Lung (tissue), 12 donors: ENCODE measurements around the gene PRM3. TPM values are rescaled to one million over a fixed set of nuclear protein-coding genes. Genes with fewer than 3 reads are reported as not detected.

Experiments used
- ATAC-seq: fragments of 200-7000 bp; cut with Tn5 transposase; one replicate; pipeline ENCODE4 v1.9.1; 2020; ENCODE audit warnings: moderate number of reproducible peaks; ENCODE audit not compliant: insufficient read depth, low FRiP score
- DNase-seq, 3 donors: peaks; one replicate each; pipeline ENCODE4 v3.0.0-alpha.2; 2013 to 2017
- H3K27ac ChIP-seq, 2 donors: one replicate each; pipeline ENCODE4 v1.5.1; 2013; ENCODE audit warnings: mild to moderate bottlenecking in 2 of 2, moderate library complexity in 2 of 2, control low read depth in 1 of 2, inconsistent platforms in 1 of 2, low read depth in 1 of 2, low read length in 1 of 2
- H3K27me3 ChIP-seq, 3 donors: one replicate each; pipeline ENCODE4 v1.5.1; 2013; ENCODE audit warnings: low read length in 2 of 3; ENCODE audit not compliant: control insufficient read depth in 3 of 3, insufficient read depth in 3 of 3
- H3K36me3 ChIP-seq, 4 donors: one replicate each; pipeline ENCODE4 v1.5.1; 2013; ENCODE audit warnings: low read length in 4 of 4, mild to moderate bottlenecking in 1 of 4, moderate library complexity in 1 of 4; ENCODE audit not compliant: control insufficient read depth in 4 of 4, insufficient read depth in 4 of 4
- H3K4me1 ChIP-seq, 5 donors: one replicate each; pipeline ENCODE4 v1.5.1; 2013; ENCODE audit warnings: low read length in 5 of 5, mild to moderate bottlenecking in 2 of 5, moderate library complexity in 1 of 5; ENCODE audit not compliant: control insufficient read depth in 5 of 5, insufficient read depth in 5 of 5
- H3K4me3 ChIP-seq: one replicate; pipeline ENCODE4 v1.5.1; 2013; ENCODE audit warnings: mild to moderate bottlenecking, control low read depth, moderate library complexity
- H3K9ac ChIP-seq, 2 donors: one replicate each; pipeline ENCODE4 v1.5.1; 2013; ENCODE audit warnings: low read length in 2 of 2, control low read depth in 1 of 2; ENCODE audit not compliant: insufficient read depth in 1 of 2
- H3K9me3 ChIP-seq, 4 donors: one replicate each; pipeline ENCODE4 v1.5.1; 2013; ENCODE audit warnings: low read length in 3 of 4, mild to moderate bottlenecking in 1 of 4, moderate library complexity in 1 of 4; ENCODE audit not compliant: control insufficient read depth in 4 of 4, insufficient read depth in 3 of 4
- CTCF ChIP-seq: IDR thresholded peaks from 2 replicates; pipeline ENCODE4 v1.5.1; 2012; ENCODE audit warnings: mild to moderate bottlenecking; ENCODE audit errors: control extremely low read depth, extremely low read depth
- WGBS, 2 donors: extraction: QIAGEN DNeasy Blood & Tissue Kit; methylation state at CpG; one replicate each; pipeline ENCODE4 v1.1.7; 2013; 5-methylcytosine and 5-hydroxymethylcytosine counted together
- polyA plus RNA-seq, 2 donors: library from polyadenylated mRNA; stranded (reverse); fragments of 200-250 nt; gene quantifications; one replicate each; pipeline ENCODE4 v1.2.1, GENCODE V29; 2013
- total RNA-seq, 2 donors: library from RNA; depleted of rRNA in 1 of 2; stranded (reverse); fragments of >200 nt in 1 of 2; gene quantifications; one replicate each; pipeline ENCODE4 v1.2.1, GENCODE V29; 2014 to 2021
- donor health status: control.
- donor health status: control.
- donor health status: Bipolar disorder and iron deficiency.
- donor health status: healthy.
- donor health status: DM: yes; HTN: yes; CAD: no.

PRM3 gene
- total and polyA plus RNA-seq, 4 donors, result not detected

- H3K9ac ChIP-seq, result no peak overlapping the region
- WGBS, 2 donors, result 87 to 94% methylated on average over 12 of the region's 12 CpGs
- H3K36me3 ChIP-seq, result no peaks in the 10 kb centered on the region
- peaks cover 0 to 19% (median 0%) of the 10 kb centered on the region in 5 donors for H3K4me1 ChIP-seq
- no peak overlapping the region for H3K27ac ChIP-seq
- no peak for ATAC-seq
- no peaks in the 10 kb centered on the region for H3K9me3 ChIP-seq
- no peak overlapping the region for H3K4me3 ChIP-seq
- DNase-seq, result no peak
- TF ChIP-seq CTCF, result no peak
- no peaks in the 10 kb centered on the region for H3K27me3 ChIP-seq
These were observed 4.3 kb upstream of the PRM3 start for GRCh38 chr16:11277607-11278337.

GRCh38 chr16:11276896-11277593, 3.6 kb upstream of the PRM3 start:
- ATAC-seq, result no peak
- H3K36me3 ChIP-seq, result no peaks in the 10 kb centered on the region
- H3K9me3 ChIP-seq, result no peaks in the 10 kb centered on the region
- H3K4me1 ChIP-seq, result peaks cover 0 to 21% (median 0%) of the 10 kb centered on the region in 5 donors
- H3K27me3 ChIP-seq, result no peaks in the 10 kb centered on the region
- TF ChIP-seq CTCF, result no peak
- H3K9ac ChIP-seq, result no peak overlapping the region
- no peak overlapping the region for H3K4me3 ChIP-seq
- DNase-seq, result no peak
- H3K27ac ChIP-seq, result no peak overlapping the region
- WGBS, 2 donors, result 84% methylated on average over 11 of the region's 11 CpGs

DNA sequence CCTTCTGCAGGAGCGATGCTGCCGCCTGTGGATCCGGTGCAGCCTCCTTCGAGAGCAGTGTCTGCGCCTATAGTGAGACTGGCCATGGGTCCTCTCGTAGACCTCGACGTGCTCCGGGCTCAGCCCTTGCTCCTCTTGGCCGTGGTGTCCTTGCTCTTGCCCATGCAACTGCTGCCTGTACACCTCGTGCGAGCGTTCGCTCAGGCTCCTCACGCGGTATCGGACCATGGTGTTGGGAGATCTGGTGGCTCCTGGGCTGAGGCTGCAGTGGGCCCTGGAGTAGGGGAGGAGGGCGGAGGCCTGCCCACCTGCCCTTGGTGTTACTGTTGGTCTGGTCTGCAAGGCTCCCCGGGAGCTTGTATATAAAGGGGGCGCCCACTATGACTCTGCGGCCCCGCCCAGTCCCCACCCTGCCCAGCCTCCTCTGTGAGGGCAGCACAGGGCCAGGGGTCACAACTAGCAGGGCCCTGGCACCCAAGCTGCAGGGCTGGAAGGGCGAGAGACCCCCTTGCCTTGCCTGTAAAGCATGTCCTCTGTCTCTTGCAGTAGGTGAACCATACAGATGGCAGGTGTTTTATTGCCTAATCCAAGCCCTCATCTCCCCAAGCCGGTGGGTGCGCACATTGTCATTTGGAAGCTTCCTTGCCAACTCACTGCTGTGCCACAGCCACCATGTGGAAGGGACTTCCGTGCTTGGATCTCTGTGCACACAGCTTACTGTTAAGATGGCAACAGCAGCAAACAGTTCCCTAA, 2.9 kb upstream of the PRM3 start, which contains the start of gene PRM2:
Gene PRM2, minus strand, starts transcription at position 338 of the 753 bp plus-strand sequence. Its CDS starts 110 bp downstream, at position 228.
- no peak within 1 kb of the TSS for H3K4me3 ChIP-seq
- TF ChIP-seq CTCF, result no peak
- no peak within 1 kb of the TSS for H3K27ac ChIP-seq
- no peak within 1 kb of the TSS for H3K9ac ChIP-seq
- H3K36me3 ChIP-seq, result no peaks in the 10 kb centered on the region
- 93 to 95% methylated on average over 26 of the region's 26 CpGs for WGBS, 2 donors
- no peaks in the 10 kb centered on the region for H3K9me3 ChIP-seq
- DNase-seq, result no peak
- H3K4me1 ChIP-seq, result peaks cover 0 to 21% (median 0%) of the 10 kb centered on the region in 5 donors
- ATAC-seq, result no peak
- no peaks in the 10 kb centered on the region for H3K27me3 ChIP-seq
